GM12864 (cell line): ENCODE data around the gene RABIF.
"Not testable (repeated sequence)": the region's sequence is repeated elsewhere in the genome, so short reads cannot be mapped to it uniquely, and the experiment has no call there.

Experiments used
- DNase-seq: peaks from one replicate; pipeline ENCODE4 v3.0.0-alpha.2; 2011; ENCODE audit warnings: low read depth
- H3K4me3 ChIP-seq: 2 replicates; pipeline ENCODE4 v1.5.1; 2011; ENCODE audit warnings: mild to moderate bottlenecking, low read depth, low read length, control low read depth
- TF ChIP-seq, protein P1 (sequence below): IDR thresholded peaks from 2 replicates; pipeline ENCODE4 v1.5.1; 2011; ENCODE audit warnings: low read depth, mild to moderate bottlenecking, moderate library complexity, low read length, control low read depth, inconsistent platforms; ENCODE audit errors: missing control alignments

RABIF gene

DNA sequence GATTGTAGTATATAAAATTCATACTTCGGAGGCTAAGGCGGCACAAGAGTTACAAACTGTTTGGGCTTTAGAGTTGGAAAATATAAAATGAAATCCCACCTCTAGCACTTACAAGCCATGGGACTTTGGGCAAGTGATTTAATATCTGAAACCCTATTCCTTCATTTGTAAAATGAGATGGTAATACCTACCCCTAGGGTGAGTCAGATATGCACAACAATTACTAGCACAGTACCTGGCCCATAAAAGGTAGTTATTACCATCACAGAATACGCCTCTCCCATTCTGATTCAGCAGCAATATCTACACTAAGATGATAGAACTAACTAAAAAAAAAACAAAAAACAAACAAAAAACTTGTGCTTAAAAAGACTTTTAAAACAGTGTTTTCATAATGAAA, 34.6 kb upstream of the RABIF start:
- DNase-seq = no peak
- TF ChIP-seq, protein P1, sequence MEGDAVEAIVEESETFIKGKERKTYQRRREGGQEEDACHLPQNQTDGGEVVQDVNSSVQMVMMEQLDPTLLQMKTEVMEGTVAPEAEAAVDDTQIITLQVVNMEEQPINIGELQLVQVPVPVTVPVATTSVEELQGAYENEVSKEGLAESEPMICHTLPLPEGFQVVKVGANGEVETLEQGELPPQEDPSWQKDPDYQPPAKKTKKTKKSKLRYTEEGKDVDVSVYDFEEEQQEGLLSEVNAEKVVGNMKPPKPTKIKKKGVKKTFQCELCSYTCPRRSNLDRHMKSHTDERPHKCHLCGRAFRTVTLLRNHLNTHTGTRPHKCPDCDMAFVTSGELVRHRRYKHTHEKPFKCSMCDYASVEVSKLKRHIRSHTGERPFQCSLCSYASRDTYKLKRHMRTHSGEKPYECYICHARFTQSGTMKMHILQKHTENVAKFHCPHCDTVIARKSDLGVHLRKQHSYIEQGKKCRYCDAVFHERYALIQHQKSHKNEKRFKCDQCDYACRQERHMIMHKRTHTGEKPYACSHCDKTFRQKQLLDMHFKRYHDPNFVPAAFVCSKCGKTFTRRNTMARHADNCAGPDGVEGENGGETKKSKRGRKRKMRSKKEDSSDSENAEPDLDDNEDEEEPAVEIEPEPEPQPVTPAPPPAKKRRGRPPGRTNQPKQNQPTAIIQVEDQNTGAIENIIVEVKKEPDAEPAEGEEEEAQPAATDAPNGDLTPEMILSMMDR = no peak
- no peak overlapping the region for H3K4me3 ChIP-seq

DNA sequence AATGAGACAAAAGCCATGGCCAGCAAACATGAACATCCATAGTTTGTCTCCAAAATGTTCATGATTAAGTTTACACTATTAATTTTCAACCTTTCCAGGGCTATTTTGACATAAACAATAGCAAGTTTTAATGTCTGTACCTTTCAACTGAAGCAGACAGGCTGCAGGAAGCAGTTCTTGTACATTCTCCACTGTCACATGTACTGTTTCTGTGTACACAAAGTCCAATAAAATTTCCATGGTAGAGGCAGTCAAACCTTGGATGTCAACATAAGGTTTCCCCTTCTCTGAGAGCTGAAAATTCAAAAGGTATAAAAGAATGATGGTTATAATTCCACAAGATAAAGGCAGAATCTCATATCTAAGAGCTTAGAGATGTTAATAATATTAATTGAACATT, 30.7 kb upstream of the RABIF start:
- TF ChIP-seq, protein P1 = no peak
- no peak for DNase-seq
- H3K4me3 ChIP-seq = no peak overlapping the region

DNA sequence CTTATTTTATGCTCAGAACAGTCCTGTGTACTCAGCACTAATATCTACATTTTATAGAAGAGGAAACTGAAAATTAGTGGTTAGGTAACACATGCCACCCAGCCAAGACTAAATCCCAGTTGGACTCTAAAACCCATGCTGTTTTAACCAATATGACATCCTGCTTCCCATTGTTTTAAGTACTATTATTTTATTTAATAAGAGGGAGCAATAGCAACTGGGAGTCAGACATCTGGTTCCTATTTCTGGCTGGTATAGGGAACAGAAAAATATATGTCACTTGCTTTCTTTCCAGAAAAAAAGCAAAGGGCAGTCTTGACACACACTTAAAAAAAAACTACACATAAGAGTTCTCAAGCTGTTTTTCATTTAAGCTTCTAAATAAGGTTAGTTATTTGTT, 26.2 kb upstream of the RABIF start:
- TF ChIP-seq, protein P1 = no peak

DNA sequence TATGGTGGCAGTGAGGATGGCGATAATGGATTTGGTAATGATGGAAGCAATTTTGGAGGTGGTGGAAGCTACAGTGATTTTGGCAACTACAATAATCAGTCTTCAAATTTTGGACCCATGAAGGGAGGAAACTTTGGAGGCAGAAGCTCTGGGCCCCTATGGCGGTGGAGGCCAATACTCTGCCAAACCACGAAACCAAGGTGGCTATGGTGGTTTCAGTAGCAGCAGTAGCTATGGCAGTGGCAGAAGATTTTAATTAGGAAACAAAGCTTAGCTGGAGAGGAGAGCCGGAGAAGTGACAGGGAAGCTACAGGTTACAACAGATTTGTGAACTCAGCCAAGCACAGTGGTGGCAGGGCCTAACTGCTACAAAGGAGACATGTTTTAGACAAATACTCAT, 23.5 kb upstream of the RABIF start:
- not testable (repeated sequence) for H3K4me3 ChIP-seq, DNase-seq

More for the DNA sequence above, 26.2 kb upstream of the RABIF start:
- no peak overlapping the region for H3K4me3 ChIP-seq
- no peak for DNase-seq

DNA sequence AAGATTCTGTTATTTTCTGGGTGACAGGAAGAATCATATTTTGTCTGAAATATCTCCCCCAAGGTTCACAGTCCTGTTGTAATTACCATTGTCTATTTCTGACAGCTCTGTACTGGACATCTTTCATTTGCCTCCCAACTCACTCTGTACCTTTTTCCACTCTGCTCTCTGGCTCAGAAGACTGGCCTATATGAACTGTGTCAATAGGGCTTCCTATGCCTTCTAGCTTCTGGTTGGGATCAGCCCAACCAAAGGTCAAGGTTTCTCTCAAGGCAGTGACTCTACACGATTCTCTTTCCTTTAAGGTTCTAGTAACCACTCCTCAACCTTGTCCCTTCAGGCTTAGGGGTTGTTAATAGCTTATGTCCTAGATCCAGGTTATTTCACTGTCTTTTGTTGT, 20.5 kb upstream of the RABIF start:
- no peak overlapping the region for H3K4me3 ChIP-seq
- TF ChIP-seq, protein P1 = no peak
- no peak for DNase-seq

DNA sequence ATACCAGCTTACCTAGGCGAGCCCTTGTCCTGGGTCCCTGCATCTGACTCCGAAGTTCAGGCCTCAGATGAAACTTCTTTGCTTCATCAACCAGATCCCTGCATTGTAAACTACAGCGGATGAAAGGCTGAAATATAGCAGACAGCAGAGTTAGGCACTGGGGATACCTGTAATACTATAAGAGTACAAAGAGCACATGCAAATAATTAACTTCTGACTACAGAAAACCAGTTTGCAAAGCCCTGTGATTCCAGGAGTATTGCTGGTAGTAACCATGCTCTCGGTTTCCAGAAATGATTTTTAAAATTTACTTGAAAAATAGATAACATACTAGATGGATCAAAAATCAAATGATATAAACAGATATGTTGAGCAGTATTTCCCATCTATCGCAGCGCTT, 20.0 kb upstream of the RABIF start:
- TF ChIP-seq, protein P1 = no peak
- no peak overlapping the region for H3K4me3 ChIP-seq
- DNase-seq = no peak

DNA sequence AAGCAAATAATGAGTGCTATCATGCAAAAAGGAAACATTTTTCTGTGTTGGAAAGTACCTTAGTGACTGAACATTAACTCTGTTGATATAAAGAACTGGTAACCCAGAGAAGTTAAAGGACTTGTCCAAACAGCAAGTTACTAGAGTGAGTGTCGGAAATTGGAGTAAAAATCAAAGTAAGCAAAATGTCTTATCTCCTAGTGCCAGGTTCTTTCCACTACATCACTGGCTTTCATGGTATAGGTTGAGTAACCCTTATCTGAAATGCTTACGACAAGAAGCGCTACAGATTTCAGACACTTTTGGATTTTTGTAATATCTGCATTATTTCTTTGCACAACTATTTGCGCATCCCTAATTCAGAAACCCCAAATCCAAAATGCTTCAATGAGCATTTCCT, 16.4 kb upstream of the RABIF start:
- TF ChIP-seq, protein P1 = no peak
- DNase-seq = no peak
- no peak overlapping the region for H3K4me3 ChIP-seq

DNA sequence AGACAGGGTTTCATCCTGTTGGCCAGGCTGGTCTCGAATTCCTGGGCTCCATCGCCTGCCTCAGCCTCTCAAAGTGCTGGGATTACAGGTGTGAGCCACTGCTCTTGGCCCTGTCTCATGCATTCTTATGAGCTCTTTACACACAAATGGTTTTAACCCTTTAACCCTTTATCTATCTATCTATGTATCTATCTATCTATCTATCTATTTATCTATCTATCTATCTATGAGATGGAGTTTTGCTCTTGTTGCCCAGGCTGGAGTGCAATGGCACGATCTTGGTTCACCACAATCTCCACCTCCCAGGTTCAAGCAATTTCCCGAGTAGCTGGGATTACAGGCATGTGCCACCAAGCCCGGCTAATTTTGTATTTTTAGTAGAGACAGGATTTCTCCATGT, 14.9 kb upstream of the RABIF start:
- not testable (repeated sequence) for DNase-seq, H3K4me3 ChIP-seq
